NK-92 (cell line): ENCODE measurements around the gene SERTM1.

Experiments used
- DNase-seq: peaks from one replicate; lab custom pipeline; 2025; ENCODE audit not compliant: unreplicated experiment; lab: John Stamatoyannopoulos, UW

SERTM1 gene

GRCh38 chr13:36673838-36674326 lies at the start of gene SERTM1:
Gene SERTM1 (plus strand): TSS chr13:36674020. CDS start chr13:36695079, 21,059 bp downstream.
- DNase-seq = no peak

- no peak for DNase-seq
These were observed 45.3 kb upstream of the SERTM1 start for GRCh38 chr13:36628377-36629056.

GRCh38 chr13:36629057-36629385 lies 44.8 kb upstream of the SERTM1 start:
- no peak for DNase-seq

GRCh38 chr13:36630181-36630803 lies 43.5 kb upstream of the SERTM1 start:
- no peak for DNase-seq

- DNase-seq = no peak
These were observed 34.2 kb upstream of the SERTM1 start for GRCh38 chr13:36639610-36640009.

GRCh38 chr13:36650611-36651010 lies 23.2 kb upstream of the SERTM1 start:
- DNase-seq = no peak

GRCh38 chr13:36665630-36666029 lies 8.2 kb upstream of the SERTM1 start:
- DNase-seq = no peak

GRCh38 chr13:36666477-36667229 lies 7.2 kb upstream of the SERTM1 start:
- no peak for DNase-seq

- DNase-seq = no peak
These were observed 5.5 kb upstream of the SERTM1 start for GRCh38 chr13:36668316-36668715.

- no peak for DNase-seq
These were observed 468 bp upstream of the SERTM1 start for GRCh38 chr13:36673352-36673751.

- no peak for DNase-seq
These were observed 755 bp downstream of the SERTM1 start for GRCh38 chr13:36674337-36675212.

GRCh38 chr13:36675213-36675536 lies 1.4 kb downstream of the SERTM1 start:
- no peak for DNase-seq

GRCh38 chr13:36680913-36681312 lies 7.1 kb downstream of the SERTM1 start:
- DNase-seq = no peak

- no peak for DNase-seq
These were observed 8.2 kb downstream of the SERTM1 start for GRCh38 chr13:36681894-36682624.

GRCh38 chr13:36683701-36684100 lies 9.9 kb downstream of the SERTM1 start:
- DNase-seq = no peak

- no peak for DNase-seq
These were observed 12.1 kb downstream of the SERTM1 start for GRCh38 chr13:36685927-36686326.

- no peak for DNase-seq
These were observed 22.7 kb downstream of the SERTM1 start for GRCh38 chr13:36696410-36697010.

GRCh38 chr13:36700170-36700569 lies 26.4 kb downstream of the SERTM1 start:
- DNase-seq = no peak

- DNase-seq = no peak
These were observed 32.9 kb downstream of the SERTM1 start for GRCh38 chr13:36706755-36707154.
